Lung (tissue), 12 donors: ENCODE results near the gene KRTAP21-3. TPM values are rescaled to one million over a fixed set of nuclear protein-coding genes. Genes with fewer than 3 reads are reported as not detected.
A peak's percentile ranks its signal among the peaks of the same experiment; 100 is the strongest.

ENCODE experiments used
- ATAC-seq: fragments of 200-7000 bp; cut with Tn5 transposase; one replicate; pipeline ENCODE4 v1.9.1; 2020; ENCODE audit warnings: moderate number of reproducible peaks; ENCODE audit not compliant: insufficient read depth, low FRiP score
- DNase-seq, 3 donors: peaks; one replicate each; pipeline ENCODE4 v3.0.0-alpha.2; 2013 to 2017
- H3K27ac ChIP-seq, 2 donors: one replicate each; pipeline ENCODE4 v1.5.1; 2013; ENCODE audit warnings: mild to moderate bottlenecking in 2 of 2, moderate library complexity in 2 of 2, control low read depth in 1 of 2, inconsistent platforms in 1 of 2, low read depth in 1 of 2, low read length in 1 of 2
- H3K27me3 ChIP-seq, 3 donors: one replicate each; pipeline ENCODE4 v1.5.1; 2013; ENCODE audit warnings: low read length in 2 of 3; ENCODE audit not compliant: control insufficient read depth in 3 of 3, insufficient read depth in 3 of 3
- H3K36me3 ChIP-seq, 4 donors: one replicate each; pipeline ENCODE4 v1.5.1; 2013; ENCODE audit warnings: low read length in 4 of 4, mild to moderate bottlenecking in 1 of 4, moderate library complexity in 1 of 4; ENCODE audit not compliant: control insufficient read depth in 4 of 4, insufficient read depth in 4 of 4
- H3K4me1 ChIP-seq, 5 donors: one replicate each; pipeline ENCODE4 v1.5.1; 2013; ENCODE audit warnings: low read length in 5 of 5, mild to moderate bottlenecking in 2 of 5, moderate library complexity in 1 of 5; ENCODE audit not compliant: control insufficient read depth in 5 of 5, insufficient read depth in 5 of 5
- H3K4me3 ChIP-seq: one replicate; pipeline ENCODE4 v1.5.1; 2013; ENCODE audit warnings: mild to moderate bottlenecking, control low read depth, moderate library complexity
- H3K9ac ChIP-seq, 2 donors: one replicate each; pipeline ENCODE4 v1.5.1; 2013; ENCODE audit warnings: low read length in 2 of 2, control low read depth in 1 of 2; ENCODE audit not compliant: insufficient read depth in 1 of 2
- H3K9me3 ChIP-seq, 4 donors: one replicate each; pipeline ENCODE4 v1.5.1; 2013; ENCODE audit warnings: low read length in 3 of 4, mild to moderate bottlenecking in 1 of 4, moderate library complexity in 1 of 4; ENCODE audit not compliant: control insufficient read depth in 4 of 4, insufficient read depth in 3 of 4
- WGBS, 2 donors: extraction: QIAGEN DNeasy Blood & Tissue Kit; methylation state at CpG; one replicate each; pipeline ENCODE4 v1.1.7; 2013; 5-methylcytosine and 5-hydroxymethylcytosine counted together
- polyA plus RNA-seq, 2 donors: library from polyadenylated mRNA; stranded (reverse); fragments of 200-250 nt; gene quantifications; one replicate each; pipeline ENCODE4 v1.2.1, GENCODE V29; 2013
- total RNA-seq, 2 donors: library from RNA; depleted of rRNA in 1 of 2; stranded (reverse); fragments of >200 nt in 1 of 2; gene quantifications; one replicate each; pipeline ENCODE4 v1.2.1, GENCODE V29; 2014 to 2021
- TF ChIP-seq, protein P1 (sequence below): IDR thresholded peaks from 2 replicates; pipeline ENCODE4 v1.5.1; 2012; ENCODE audit warnings: mild to moderate bottlenecking; ENCODE audit errors: control extremely low read depth, extremely low read depth
- donor health status: control.
- donor health status: control.
- donor health status: Bipolar disorder and iron deficiency.
- donor health status: healthy.
- donor health status: DM: yes; HTN: yes; CAD: no.

The KRTAP21-3 gene
- total and polyA plus RNA-seq, 4 donors = not detected

DNA sequence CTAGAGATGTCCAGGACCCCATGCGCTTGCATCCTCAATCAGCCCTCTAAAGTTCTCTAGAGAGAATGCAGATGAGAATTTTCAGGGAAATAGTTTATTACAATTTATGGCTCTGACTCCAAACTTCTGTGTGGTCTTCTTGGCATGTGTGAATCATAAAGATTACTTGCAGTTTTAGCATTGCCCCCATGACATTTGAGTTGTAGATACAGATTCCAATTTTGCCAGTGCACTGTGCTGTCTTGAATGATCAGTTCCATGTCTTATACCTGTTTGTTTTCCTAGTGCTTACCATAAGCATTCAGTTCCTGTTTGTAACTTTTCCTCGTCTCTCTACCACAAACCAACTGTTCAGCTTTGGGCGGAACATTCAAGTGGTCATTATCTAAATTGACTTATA, 4.8 kb downstream of the KRTAP21-3 start:
- Histone ChIP-seq H3K27me3 (no peaks in the 10 kb centered on the region), H3K36me3 (no peaks in the 10 kb centered on the region), H3K4me3 (no peak overlapping the region), H3K9ac (no peak overlapping the region), H3K4me1 (no peaks in the 10 kb centered on the region), H3K27ac (no peak overlapping the region), H3K9me3 (peaks cover 0 to 3% (median under 1%) of the 10 kb centered on the region in 4 donors)
- ATAC-seq (no peak), DNase-seq (no peak)
- TF ChIP-seq, protein P1, sequence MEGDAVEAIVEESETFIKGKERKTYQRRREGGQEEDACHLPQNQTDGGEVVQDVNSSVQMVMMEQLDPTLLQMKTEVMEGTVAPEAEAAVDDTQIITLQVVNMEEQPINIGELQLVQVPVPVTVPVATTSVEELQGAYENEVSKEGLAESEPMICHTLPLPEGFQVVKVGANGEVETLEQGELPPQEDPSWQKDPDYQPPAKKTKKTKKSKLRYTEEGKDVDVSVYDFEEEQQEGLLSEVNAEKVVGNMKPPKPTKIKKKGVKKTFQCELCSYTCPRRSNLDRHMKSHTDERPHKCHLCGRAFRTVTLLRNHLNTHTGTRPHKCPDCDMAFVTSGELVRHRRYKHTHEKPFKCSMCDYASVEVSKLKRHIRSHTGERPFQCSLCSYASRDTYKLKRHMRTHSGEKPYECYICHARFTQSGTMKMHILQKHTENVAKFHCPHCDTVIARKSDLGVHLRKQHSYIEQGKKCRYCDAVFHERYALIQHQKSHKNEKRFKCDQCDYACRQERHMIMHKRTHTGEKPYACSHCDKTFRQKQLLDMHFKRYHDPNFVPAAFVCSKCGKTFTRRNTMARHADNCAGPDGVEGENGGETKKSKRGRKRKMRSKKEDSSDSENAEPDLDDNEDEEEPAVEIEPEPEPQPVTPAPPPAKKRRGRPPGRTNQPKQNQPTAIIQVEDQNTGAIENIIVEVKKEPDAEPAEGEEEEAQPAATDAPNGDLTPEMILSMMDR = no peak
- WGBS, 2 donors = 82 to 86% methylated on average over 3 of the region's 3 CpGs

DNA sequence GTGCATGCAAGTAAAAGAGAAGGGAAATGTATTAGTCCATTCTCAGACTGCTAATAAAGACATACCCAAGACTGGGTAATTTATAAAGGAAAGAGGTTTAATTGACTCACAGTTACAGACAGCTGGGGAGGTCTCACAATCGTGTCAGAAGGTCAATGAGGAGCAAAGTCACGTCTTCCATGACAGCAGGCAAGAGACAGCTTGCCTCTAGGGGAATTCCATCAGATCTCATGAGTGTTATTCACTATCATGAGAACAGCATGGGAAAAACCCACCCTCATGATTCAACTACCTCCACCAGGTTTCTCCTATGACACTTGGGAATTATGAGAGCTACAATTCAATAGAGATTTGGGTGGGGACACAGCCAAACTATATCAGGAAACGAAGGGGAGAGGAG, 8.1 kb downstream of the KRTAP21-3 start:
- TF ChIP-seq, protein P1 = no peak
- WGBS, 2 donors = 30 to 60% methylated on average over 3 of the region's 3 CpGs
- H3K9ac ChIP-seq = no peak overlapping the region
- peaks cover 0 to 3% (median under 1%) of the 10 kb centered on the region in 4 donors for H3K9me3 ChIP-seq
- H3K27ac ChIP-seq = no peak overlapping the region
- H3K27me3 ChIP-seq = no peaks in the 10 kb centered on the region
- DNase-seq (no peak), ATAC-seq (no peak)
- no peaks in the 10 kb centered on the region for H3K36me3 ChIP-seq
- H3K4me1 ChIP-seq = no peaks in the 10 kb centered on the region
- H3K4me3 ChIP-seq = no peak overlapping the region

DNA sequence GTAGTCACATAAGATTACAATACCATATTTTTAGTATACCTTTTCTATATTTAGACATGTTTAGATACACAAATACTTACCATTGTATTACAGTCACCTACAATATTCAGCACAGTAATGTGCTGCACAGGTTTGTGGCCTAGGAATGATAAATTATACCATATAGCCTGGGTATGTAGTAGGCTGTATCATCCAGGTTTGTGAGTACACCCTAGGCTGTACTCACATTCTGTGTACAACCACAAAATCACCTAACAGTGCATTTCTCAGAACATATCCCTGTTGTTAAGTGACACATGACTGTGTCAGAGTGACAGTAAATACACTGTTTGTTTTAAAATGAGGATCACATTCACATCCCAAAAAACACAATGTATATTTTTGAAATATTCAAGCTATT, 11.2 kb downstream of the KRTAP21-3 start:
- H3K4me3 ChIP-seq = no peak overlapping the region
- ATAC-seq (no peak), DNase-seq (no peak)
- H3K4me1 ChIP-seq = no peaks in the 10 kb centered on the region
- TF ChIP-seq, protein P1 = no peak
- peaks cover 0 to 3% (median 0%) of the 10 kb centered on the region in 4 donors for H3K9me3 ChIP-seq
- no peaks in the 10 kb centered on the region for H3K27me3 ChIP-seq
- no peak overlapping the region for H3K27ac ChIP-seq
- no peaks in the 10 kb centered on the region for H3K36me3 ChIP-seq
- no peak overlapping the region for H3K9ac ChIP-seq

DNA sequence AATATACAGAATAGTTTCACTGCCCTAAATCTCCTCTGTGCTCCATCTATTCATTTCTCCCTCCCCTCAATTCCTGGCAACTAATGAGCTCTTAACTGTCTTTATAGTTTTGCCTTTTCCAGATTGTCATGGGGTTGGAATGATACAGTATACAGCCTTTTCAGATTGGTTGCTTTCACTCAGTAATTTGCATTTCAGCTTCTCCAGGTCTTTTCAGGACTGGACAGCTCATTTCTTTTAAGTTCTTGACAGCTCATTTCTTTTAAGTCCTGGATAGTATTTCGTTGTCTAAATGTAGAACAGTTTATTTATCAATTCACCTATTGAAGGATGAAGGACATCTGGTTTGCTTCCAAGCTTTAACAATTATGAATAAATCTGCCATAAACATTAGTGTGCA, 22.6 kb downstream of the KRTAP21-3 start:
- Histone ChIP-seq H3K4me1 (no peaks in the 10 kb centered on the region), H3K4me3 (no peak overlapping the region), H3K36me3 (no peaks in the 10 kb centered on the region), H3K27ac (no peak overlapping the region), H3K27me3 (no peaks in the 10 kb centered on the region), H3K9me3 (peaks cover 0 to 8% (median 1%) of the 10 kb centered on the region in 4 donors), H3K9ac (no peak overlapping the region)
- no peak for ATAC-seq
- WGBS, 2 donors = 40 to 50% methylated on average over 1 of the region's 1 CpG
- TF ChIP-seq, protein P1 = no peak
- DNase-seq = peak in 1 of 3 donors; percentile 1
